ENCODE data around the gene OPCML.

The OPCML gene

DNA sequence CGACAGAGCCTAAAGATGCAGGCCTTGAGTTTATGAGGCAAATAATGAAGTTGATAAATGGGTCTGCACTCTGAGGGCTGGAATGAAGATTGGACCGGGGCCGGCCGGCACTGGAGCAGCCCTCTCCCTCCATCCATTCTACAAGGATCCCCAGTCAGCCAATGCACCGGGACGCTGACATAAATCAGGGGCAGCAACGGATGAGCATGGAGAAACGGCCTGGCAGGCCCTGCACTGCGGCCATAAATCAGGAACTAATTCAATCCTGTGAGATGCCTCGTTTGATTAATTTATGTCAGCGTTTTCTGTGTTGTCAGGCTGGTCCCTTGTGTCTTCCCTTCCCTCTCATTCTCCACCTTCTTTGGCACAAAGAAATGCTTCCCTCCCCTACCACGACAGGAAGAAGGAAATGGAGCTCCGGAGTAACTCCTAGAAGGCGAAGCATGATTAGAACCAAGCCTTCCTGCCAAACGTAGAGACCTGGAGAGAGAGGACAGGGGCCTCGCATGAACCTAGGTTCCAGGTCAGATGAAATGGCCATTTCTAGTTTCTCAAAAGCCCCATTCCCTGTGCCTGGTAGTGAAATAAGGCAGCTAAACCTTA, 358.4 kb downstream of the OPCML start:
- no peak for DNase-seq (ENCODE audit: low spot score)

DNA sequence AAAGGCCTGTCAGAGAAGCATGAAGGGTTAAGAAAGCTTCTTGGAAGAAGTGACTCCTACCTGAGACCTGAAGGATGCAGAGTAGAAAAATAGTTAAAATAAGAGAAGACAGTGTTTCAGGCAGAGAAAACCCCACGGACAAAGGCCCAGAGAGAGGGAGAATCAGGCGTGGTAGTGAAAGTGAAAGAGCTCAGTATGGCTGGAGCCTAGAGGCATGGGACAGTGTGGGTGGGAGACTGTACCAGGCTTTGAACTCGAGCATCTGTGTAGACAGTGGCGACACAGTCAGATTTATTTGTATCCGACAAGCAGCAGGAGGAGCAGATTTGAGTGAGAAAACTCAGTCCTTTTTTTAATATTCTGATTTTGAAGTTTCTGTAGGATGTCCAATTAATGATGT, 360.0 kb downstream of the OPCML start:
- DNase-seq (ENCODE audit: low spot score), result no peak

DNA sequence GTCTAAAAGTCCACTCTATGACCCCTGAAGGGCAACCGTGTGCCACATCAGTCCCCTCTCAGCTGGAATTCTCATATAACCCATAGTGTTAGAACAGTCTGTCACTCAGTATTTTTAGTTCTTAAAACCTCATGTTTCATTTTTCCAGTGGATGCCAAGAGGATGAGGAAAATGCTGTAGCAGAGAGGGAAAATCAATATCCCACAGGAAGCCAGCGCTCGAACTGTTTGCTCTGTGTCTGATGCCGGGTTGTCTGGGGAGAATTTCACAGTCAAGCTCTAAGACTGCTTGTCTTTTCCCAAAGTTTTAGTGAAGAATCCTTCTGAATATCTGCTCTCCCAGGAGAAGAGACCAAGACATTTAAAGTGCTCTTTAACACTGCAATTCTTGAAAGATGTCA, 360.9 kb downstream of the OPCML start:
- DNase-seq (ENCODE audit: low spot score), result no peak

DNA sequence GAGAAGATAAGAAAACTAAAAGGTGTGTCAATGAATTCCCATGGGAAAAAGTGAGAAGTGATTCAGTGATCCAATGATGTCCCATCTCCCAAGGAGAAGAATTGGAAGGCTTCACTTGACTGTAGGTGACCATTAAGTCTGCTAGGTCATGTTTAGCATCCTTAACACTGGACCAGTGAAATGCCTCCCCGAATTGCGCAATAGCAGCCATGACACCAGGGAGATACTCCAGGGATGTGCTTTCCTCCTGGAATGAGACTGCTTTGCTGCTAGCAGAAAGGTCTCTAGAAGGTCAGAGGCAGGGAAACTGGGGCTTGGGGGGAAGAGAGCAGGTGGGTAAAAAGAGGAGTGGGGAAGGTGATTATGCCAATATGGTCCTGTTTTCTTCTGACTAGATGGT, 364.3 kb downstream of the OPCML start:
- DNase-seq (ENCODE audit: low spot score), result no peak

DNA sequence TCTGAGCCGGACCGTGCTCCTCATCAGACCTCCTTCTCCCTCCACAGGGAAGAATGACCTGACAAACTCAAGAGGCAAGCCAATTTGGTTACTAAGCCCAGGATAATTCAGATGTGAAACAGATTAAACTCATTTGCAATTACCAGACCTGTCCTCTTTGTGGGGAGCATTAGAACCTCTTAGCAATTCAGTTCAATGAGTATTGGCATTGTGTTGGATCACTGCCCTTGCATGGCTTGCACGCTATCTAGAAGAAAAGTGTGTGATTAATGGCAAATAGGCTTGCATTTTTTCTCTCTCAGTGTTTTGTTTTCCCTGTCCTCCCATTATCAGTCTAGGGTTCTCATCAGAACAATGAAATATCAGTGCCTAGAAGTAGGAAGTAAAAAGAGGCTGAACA, 365.6 kb downstream of the OPCML start:
- no peak for DNase-seq (ENCODE audit: low spot score)

- DNase-seq (ENCODE audit: low spot score), result no peak
Measured at GRCh38 chr11:133164986-133165385, 367.3 kb downstream of the OPCML start.

GRCh38 chr11:133163463-133164419, 368.6 kb downstream of the OPCML start:
- DNase-seq (ENCODE audit: low spot score), result peak; percentile 79

DNA sequence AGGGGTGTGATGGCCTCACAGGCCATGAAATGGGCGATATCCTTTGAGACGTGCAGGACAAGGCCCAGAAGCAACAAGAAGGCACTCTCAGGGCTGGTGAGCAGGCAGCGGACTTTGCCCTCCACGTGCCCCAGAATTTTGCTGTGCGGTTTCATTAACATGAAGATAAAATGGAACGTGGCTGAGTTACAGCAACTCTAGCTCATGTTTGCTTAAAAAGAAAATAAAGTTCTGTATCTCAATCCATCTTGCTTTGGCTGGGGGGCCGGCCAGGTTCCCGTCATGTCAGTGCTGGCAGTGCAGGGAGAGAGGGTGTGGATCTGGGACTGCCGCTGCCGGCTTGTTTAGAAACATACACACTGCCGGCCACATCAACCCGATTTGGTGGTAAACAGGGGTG, 370.1 kb downstream of the OPCML start:
- DNase-seq (ENCODE audit: low spot score), result no peak

DNA sequence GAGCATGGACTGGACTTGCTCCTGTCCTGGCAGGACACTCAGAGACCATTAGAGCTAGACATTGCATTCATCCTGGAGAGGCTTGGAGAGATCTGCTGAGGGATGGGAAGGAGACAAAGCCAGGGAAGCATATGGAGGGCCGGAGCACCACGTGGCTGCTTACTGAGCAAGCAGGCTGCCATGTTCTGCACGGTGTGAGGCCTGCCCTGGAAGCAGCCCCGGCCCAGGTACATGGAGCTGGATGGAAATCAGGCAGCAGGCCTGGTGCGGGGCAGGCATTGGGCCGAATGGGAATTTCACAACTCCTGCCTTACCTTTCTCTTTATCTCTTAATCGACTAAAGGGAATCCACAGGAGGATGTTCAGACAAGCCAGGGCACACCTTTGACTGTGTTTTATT, 371.5 kb downstream of the OPCML start:
- no peak for DNase-seq (ENCODE audit: low spot score)

GRCh38 chr11:133156986-133157745, 375.1 kb downstream of the OPCML start:
- no peak for DNase-seq (ENCODE audit: low spot score)

- DNase-seq (ENCODE audit: low spot score), result no peak
Measured at GRCh38 chr11:133154781-133155180, 377.5 kb downstream of the OPCML start.

DNA sequence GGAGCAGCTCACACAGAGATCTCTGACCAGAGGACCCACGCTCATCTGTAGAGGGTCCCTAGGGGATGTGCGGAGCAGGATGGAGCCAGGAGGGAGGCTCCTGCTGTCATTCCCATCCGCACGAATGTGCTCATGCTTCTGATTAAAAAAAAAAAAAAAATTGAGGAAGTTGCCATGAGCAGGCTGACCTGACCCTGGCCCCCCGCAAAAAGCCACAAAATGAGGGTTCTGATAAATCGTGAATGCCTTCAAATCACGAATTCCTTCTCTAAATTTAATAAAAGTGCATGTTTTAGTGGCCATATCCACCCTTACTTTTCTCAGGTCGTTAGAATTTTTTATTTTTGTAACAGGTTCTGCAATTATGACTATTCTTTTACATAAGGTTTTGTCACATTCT, 378.2 kb downstream of the OPCML start:
- no peak for DNase-seq (ENCODE audit: low spot score)

DNA sequence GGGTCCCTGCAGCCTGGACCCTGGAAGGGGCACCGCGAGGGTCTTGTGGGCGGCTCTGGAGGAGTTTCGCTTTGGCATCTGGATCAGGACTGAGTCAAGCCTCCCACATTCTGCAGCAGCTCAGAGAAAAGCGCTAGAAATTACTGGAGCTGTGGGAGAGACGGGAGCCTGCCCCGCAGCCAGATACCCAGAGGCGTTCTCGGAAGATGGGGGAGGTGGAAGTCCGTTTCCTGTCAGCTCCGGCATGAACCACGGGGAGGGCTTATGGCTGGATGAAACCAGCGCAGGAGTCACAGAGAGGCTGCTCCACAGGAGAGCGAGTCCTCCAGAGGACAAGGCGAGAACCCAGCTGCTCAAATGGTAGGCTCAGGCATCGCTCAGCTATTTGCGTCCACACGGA, 379.3 kb downstream of the OPCML start:
- DNase-seq (ENCODE audit: low spot score), result no peak

DNA sequence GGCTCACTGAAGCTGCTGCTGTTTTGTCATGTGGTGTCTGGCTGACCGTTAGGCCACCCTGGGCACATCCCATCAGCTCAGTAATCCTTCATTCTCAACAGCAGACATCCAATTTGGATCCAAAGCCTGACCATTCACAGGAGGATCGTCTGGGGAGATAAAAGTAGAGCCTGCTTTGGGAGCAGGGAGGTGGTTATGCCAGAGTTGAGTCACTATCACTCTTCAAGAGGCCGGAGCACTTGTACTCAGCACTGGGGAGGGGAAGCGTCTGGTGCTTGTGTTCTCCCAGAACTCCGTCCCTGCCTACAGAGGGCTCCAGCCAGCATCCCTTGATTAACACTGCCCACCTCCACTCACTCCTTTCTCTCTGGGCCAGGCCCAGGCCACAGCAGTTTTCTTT, 382.6 kb downstream of the OPCML start:
- DNase-seq (ENCODE audit: low spot score), result no peak

DNA sequence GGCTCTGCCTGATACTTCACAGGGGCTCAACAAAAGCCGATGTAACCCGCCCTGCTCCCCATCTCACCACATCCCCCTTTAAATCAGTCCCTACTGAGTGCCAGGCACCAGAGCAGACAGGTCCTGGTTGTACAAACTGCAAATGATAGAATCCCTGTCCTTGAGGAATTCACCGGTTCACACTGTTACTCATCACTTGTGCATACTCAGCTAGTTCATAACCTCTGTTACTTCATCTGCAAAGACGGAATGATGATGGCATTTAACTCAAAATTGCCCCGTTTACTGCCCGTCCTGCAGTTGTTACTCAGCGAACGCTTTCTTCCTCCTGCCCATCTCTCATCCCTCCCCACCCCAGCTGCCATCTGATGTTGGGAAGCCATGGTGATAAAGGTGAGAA, 384.7 kb downstream of the OPCML start:
- DNase-seq (ENCODE audit: low spot score), result no peak

- no peak for DNase-seq (ENCODE audit: low spot score)
Measured at GRCh38 chr11:133146697-133147306, 385.5 kb downstream of the OPCML start.

GRCh38 chr11:133137939-133138338, 394.4 kb downstream of the OPCML start:
- no peak for DNase-seq (ENCODE audit: low spot score)

DNA sequence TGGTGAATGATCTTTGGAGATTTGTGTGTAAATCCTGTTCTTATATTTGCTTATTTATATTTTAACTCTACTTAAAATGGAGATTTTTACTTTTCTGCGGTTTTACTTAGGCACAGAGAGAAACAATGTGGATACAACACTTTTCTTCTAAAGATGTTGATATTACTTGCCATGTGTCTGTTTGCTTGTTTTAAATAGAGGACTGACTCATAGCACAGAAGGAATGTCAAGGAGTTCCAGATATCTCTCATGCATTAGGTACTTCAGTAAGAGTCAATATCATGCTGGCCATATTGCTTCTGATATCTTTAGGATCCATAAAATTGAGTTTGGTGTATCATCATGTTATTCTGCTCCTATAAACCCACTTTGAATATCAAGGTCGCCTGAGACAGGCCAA, 395.0 kb downstream of the OPCML start:
- no peak for DNase-seq (ENCODE audit: low spot score)

GRCh38 chr11:133136376-133136775, 395.9 kb downstream of the OPCML start:
- no peak for DNase-seq (ENCODE audit: low spot score)

DNA sequence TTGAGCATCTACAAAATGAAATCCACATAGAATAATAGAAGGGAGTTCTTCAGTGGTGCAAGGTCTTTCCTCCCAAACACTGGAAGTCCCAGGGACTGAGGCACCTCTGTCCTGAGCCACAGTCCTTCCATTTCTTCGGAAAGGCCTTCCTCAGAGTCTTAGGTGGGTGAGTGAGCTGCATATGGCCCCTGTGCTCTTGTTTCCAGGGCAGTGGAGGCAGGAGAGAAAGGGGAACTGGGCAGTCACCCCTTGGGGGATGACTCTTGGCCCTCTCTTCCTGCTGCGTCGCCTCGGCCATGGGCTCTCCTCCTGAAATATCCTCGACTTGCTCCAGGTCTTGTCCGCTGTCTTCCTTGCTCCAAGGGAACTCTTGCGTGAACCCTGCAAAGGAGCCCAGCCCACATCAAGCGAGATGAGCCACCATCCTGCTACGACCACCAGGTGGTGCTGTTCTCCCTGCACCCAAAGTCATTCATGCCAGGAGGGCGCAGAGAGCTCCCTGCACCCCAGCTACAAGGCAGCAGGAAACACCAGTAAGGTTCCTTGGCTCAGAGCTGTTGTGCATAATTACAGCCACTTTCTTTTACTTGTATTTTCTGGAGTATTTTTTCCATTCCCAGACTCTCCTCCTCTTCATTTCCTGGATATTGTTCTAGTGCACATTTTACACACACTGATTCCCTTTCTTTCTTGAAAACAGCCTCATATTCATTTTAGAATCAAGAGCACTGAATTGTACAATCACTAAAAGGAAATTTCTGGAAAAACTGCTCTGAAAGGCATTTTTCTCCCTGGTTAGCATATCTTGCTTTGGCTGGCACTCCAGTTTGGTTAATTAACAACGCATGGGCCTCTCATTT, 397.8 kb downstream of the OPCML start:
- DNase-seq (ENCODE audit: low spot score), result peak; percentile 70

GRCh38 chr11:133133606-133134005, 398.7 kb downstream of the OPCML start:
- no peak for DNase-seq (ENCODE audit: low spot score)
